HEK293 (cell line): ENCODE data around the gene NLGN2.

Experiments used
- CTCF ChIA-PET: fragments of 350-600 bp; formaldehyde crosslinking; extraction: SDS; loops from one replicate; lab custom pipeline; 2021; ENCODE audit warnings: antibody characterized with exemption; lab: Yijun Ruan, JAX
- POLR2A ChIA-PET: fragments of 300-600 bp; formaldehyde crosslinking; extraction: SDS; loops from one replicate; lab custom pipeline; 2020; ENCODE audit warnings: antibody characterized with exemption, inconsistent platforms; lab: Yijun Ruan, JAX
- H3K27ac ChIP-seq: fragments of 200-500 bp; sonication (Bioruptor generic); 2 replicates; pipeline ENCODE4 v1.5.1; 2014; ENCODE audit warnings: low read depth, low read length, control low read depth, inconsistent platforms; ENCODE audit errors: extremely low read depth
- H3K36me3 ChIP-seq, 2 experiments: fragments of 200-500 bp in 1 of 2; sonication (Bioruptor generic) in 1 of 2; 1 replicate in 1 of 2; 2 replicates in 1 of 2; pipeline ENCODE4 v1.5.1; 2014 to 2017; ENCODE audit warnings: inconsistent platforms in 2 of 2, low read length in 2 of 2; ENCODE audit not compliant: control insufficient read depth in 2 of 2, insufficient read depth in 1 of 2
- H3K4me1 ChIP-seq: fragments of 200-500 bp; sonication (Bioruptor generic); 2 replicates; pipeline ENCODE4 v1.5.1; 2014; ENCODE audit warnings: mild to moderate bottlenecking, low read length, inconsistent platforms; ENCODE audit not compliant: control insufficient read depth, insufficient read depth
- H3K4me3 ChIP-seq: 2 replicates; pipeline ENCODE4 v1.5.1; 2011; ENCODE audit warnings: low read depth, mild to moderate bottlenecking, control low read depth, low read length, moderate library complexity
- H3K9me3 ChIP-seq: fragments of 200-500 bp; sonication (Bioruptor generic); 2 replicates; pipeline ENCODE4 v1.5.1; 2014; ENCODE audit warnings: low read depth, low read length, inconsistent platforms; ENCODE audit not compliant: control insufficient read depth, insufficient read depth
- AEBP2 ChIP-seq: fragments of 450-650 bp; formaldehyde crosslinking; IDR thresholded peaks from 2 replicates; pipeline ENCODE4 v1.5.1; 2016; ENCODE audit warnings: missing biosample characterization, missing genetic modification characterization, borderline replicate concordance
- EGR2 ChIP-seq: fragments of 450-650 bp; formaldehyde crosslinking; IDR thresholded peaks from 2 replicates; pipeline ENCODE4 v1.5.1; 2016; ENCODE audit warnings: low read depth, missing biosample characterization, missing genetic modification characterization
- FEZF1 ChIP-seq: fragments of 450-650 bp; formaldehyde crosslinking; IDR thresholded peaks from 2 replicates; pipeline ENCODE4 v1.5.1; 2016; ENCODE audit warnings: missing biosample characterization, missing genetic modification characterization
- GLI4 ChIP-seq: fragments of 450-650 bp; formaldehyde crosslinking; IDR thresholded peaks from 2 replicates; pipeline ENCODE4 v1.5.1; 2016; ENCODE audit warnings: missing biosample characterization, missing genetic modification characterization
- GLIS2 ChIP-seq: fragments of 450-650 bp; formaldehyde crosslinking; IDR thresholded peaks from 2 replicates; pipeline ENCODE4 v1.5.1; 2016; ENCODE audit warnings: missing biosample characterization, missing genetic modification characterization
- HIC1 ChIP-seq: fragments of 450-650 bp; formaldehyde crosslinking; IDR thresholded peaks from 2 replicates; pipeline ENCODE4 v1.5.1; 2016; ENCODE audit warnings: missing biosample characterization, missing genetic modification characterization
- HOXA7 ChIP-seq: sonication (generic); formaldehyde crosslinking; IDR thresholded peaks from 2 replicates; pipeline ENCODE4 v1.8.1; 2022; ENCODE audit warnings: missing genetic modification reagents, borderline replicate concordance
- KLF7 ChIP-seq: fragments of 450-650 bp; formaldehyde crosslinking; IDR thresholded peaks from 2 replicates; pipeline ENCODE4 v1.5.1; 2016; ENCODE audit warnings: missing biosample characterization, missing genetic modification characterization, borderline replicate concordance
- KLF9 ChIP-seq: fragments of 450-650 bp; formaldehyde crosslinking; IDR thresholded peaks from 2 replicates; pipeline ENCODE4 v1.5.1; 2016; ENCODE audit warnings: missing biosample characterization, missing genetic modification characterization, low read depth
- PATZ1 ChIP-seq: fragments of 450-650 bp; formaldehyde crosslinking; IDR thresholded peaks from 2 replicates; pipeline ENCODE4 v1.5.1; 2016; ENCODE audit warnings: missing biosample characterization, missing genetic modification characterization
- REST ChIP-seq: fragments of 450-650 bp; formaldehyde crosslinking; IDR thresholded peaks from 2 replicates; pipeline ENCODE4 v1.5.1; 2016; ENCODE audit warnings: missing biosample characterization, missing genetic modification characterization
- SCRT1 ChIP-seq: fragments of 450-650 bp; formaldehyde crosslinking; IDR thresholded peaks from 2 replicates; pipeline ENCODE4 v1.5.1; 2016; ENCODE audit warnings: missing biosample characterization, missing genetic modification characterization, borderline replicate concordance
- SCRT2 ChIP-seq: fragments of 450-650 bp; formaldehyde crosslinking; IDR thresholded peaks from 2 replicates; pipeline ENCODE4 v1.5.1; 2016; ENCODE audit warnings: missing biosample characterization, missing genetic modification characterization
- SP7 ChIP-seq: fragments of 450-650 bp; formaldehyde crosslinking; IDR thresholded peaks from 2 replicates; pipeline ENCODE4 v1.5.1; 2016; ENCODE audit warnings: missing biosample characterization, missing genetic modification characterization
- ZEB2 ChIP-seq: fragments of 450-650 bp; formaldehyde crosslinking; IDR thresholded peaks from 2 replicates; pipeline ENCODE4 v1.5.1; 2016; ENCODE audit warnings: missing biosample characterization, missing genetic modification characterization
- ZNF248 ChIP-seq: fragments of 450-650 bp; formaldehyde crosslinking; IDR thresholded peaks from 2 replicates; pipeline ENCODE4 v1.5.1; 2017; ENCODE audit warnings: missing biosample characterization, missing genetic modification characterization
- ZNF324 ChIP-seq: fragments of 450-650 bp; formaldehyde crosslinking; IDR thresholded peaks from 2 replicates; pipeline ENCODE4 v1.5.1; 2016; ENCODE audit warnings: missing biosample characterization, missing genetic modification characterization
- ZNF37A ChIP-seq: fragments of 450-650 bp; IDR thresholded peaks from 2 replicates; pipeline ENCODE4 v1.5.1; 2018; ENCODE audit warnings: missing biosample characterization, missing genetic modification characterization
- ZNF398 ChIP-seq: fragments of 450-650 bp; formaldehyde crosslinking; IDR thresholded peaks from 2 replicates; pipeline ENCODE4 v1.5.1; 2017; ENCODE audit warnings: missing biosample characterization, missing genetic modification characterization
- ZNF48 ChIP-seq: fragments of 450-650 bp; formaldehyde crosslinking; IDR thresholded peaks from 2 replicates; pipeline ENCODE4 v1.5.1; 2016; ENCODE audit warnings: missing biosample characterization, missing genetic modification characterization
- ZNF544 ChIP-seq: fragments of 450-650 bp; formaldehyde crosslinking; IDR thresholded peaks from 2 replicates; pipeline ENCODE4 v1.5.0; 2017; ENCODE audit warnings: missing biosample characterization, missing genetic modification characterization
- ZNF76 ChIP-seq: fragments of 450-650 bp; formaldehyde crosslinking; IDR thresholded peaks from 2 replicates; pipeline ENCODE4; 2016; ENCODE audit warnings: low read depth, missing biosample characterization, missing genetic modification characterization, borderline replicate concordance
- ZNF777 ChIP-seq: fragments of 450-650 bp; formaldehyde crosslinking; IDR thresholded peaks from 2 replicates; pipeline ENCODE4 v1.5.1; 2017; ENCODE audit warnings: missing biosample characterization, missing genetic modification characterization, borderline replicate concordance
- ZNF792 ChIP-seq: fragments of 450-650 bp; formaldehyde crosslinking; IDR thresholded peaks from 2 replicates; pipeline ENCODE4 v1.5.1; 2016; ENCODE audit warnings: missing biosample characterization, missing genetic modification characterization
- ZSCAN23 ChIP-seq: fragments of 450-650 bp; formaldehyde crosslinking; IDR thresholded peaks from 2 replicates; pipeline ENCODE4 v1.5.1; 2016; ENCODE audit warnings: missing biosample characterization, missing genetic modification characterization

The NLGN2 gene

GRCh38 chr17:7444682-7445618 lies 37.3 kb downstream of the NLGN2 start, which contains the start of gene CHRNB1:
Gene CHRNB1, plus strand, starts transcription at chr17:7445061. Its CDS starts 67 bp downstream, at chr17:7445128.
- Histone ChIP-seq H3K27ac (no peak within 1 kb of the TSS; the same call in 1 of the 2 replicates), H3K4me1 (peaks cover 19% of the 10 kb centered on the region), H3K4me3 (peak within 1 kb of the TSS; percentile 57), H3K9me3 (no peaks in the 10 kb centered on the region), H3K36me3 (no peaks in the 10 kb centered on the region; a peak in 1 of 3 replicates)
- ChIA-PET POLR2A (interaction anchor here (0.6 to 2.7 kb wide), 17 partner anchors 8 to 243 kb away, joined by 3 to 17 read pairs (median 4); partner anchors contain the start of genes NEURL4, POLR2A, TMEM102 and TMEM256), CTCF (interaction anchor here (0.6 to 2.5 kb wide), 18 partner anchors 8 to 404 kb away, joined by 3 to 13 read pairs (median 4); partner anchors contain the start of genes TP53 and ZBTB4)
- TF ChIP-seq EGR2 (tag by site-specific recombination) (peak; percentile 66), GLI4 (tag by site-specific recombination) (no peak), ZNF248 (tag by site-specific recombination) (no peak), PATZ1 (tag by site-specific recombination) (peak; percentile 73), HIC1 (tag by site-specific recombination) (no peak), HOXA7 (CRISPR knock-in tag) (no peak), ZNF76 (peak; percentile 9; the same call in 1 of the 2 replicates), SP7 (peak; percentile 11; the same call in 1 of the 2 replicates), ZNF544 (tag by site-specific recombination) (no peak), KLF9 (tag by site-specific recombination) (peak; percentile 84), AEBP2 (tag by site-specific recombination) (no peak), ZNF37A (no peak), ZNF48 (tag by site-specific recombination) (no peak), ZNF792 (tag by site-specific recombination) (no peak), GLIS2 (tag by site-specific recombination) (peak; percentile 93), FEZF1 (no peak), ZSCAN23 (tag by site-specific recombination) (no peak), REST (tag by site-specific recombination) (no peak), ZEB2 (tag by site-specific recombination) (peak; percentile 56; the same call in 1 of the 2 replicates), ZNF398 (tag by site-specific recombination) (0 out of 2 replicates have a peak, but pooled peaks have one; percentile 5), SCRT1 (tag by site-specific recombination) (peak; percentile 52; the same call in 1 of the 2 replicates), ZNF324 (tag by site-specific recombination) (0 out of 2 replicates have a peak, but pooled peaks have one; percentile 13), SCRT2 (tag by site-specific recombination) (peak; percentile 99), ZNF777 (tag by site-specific recombination) (no peak), KLF7 (tag by site-specific recombination) (no peak)
